ENCODE measurements around the gene TRPC1.

TRPC1 gene

DNA sequence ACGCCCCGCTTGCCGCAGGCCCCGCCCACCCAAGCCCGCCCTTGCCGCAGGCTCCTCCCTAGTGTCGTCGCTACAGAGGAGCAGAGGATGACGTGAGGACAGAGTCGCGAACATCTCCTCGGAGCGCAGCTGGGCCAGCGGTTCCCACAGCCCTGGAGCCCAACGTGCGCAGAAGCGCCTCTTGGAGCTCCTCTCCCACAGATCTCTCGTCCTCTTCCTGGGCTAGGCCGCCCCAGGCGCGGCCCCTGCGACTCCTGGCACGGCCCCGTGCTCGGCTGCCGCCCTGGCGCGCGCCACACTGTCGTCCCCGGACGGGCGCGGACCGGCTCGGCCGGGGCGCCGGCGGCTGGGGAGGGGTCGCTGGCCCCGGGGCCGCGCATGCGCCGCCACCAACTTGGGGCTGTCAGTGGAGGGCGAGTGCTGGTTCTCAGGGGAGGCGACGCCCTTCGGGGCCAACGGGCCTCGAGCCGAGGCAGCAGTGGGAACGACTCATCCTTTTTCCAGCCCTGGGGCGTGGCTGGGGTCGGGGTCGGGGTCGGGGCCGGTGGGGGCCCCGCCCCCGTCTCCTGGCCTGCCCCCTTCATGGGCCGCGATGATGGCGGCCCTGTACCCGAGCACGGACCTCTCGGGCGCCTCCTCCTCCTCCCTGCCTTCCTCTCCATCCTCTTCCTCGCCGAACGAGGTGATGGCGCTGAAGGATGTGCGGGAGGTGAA is at the start of gene TRPC1:
Gene TRPC1, plus strand, starts transcription at position 67 of the 714 bp plus-strand sequence. Its CDS starts 526 bp downstream, at position 593.
- Mint-ChIP-seq H3K4me3 (peak within 1 kb of the TSS; percentile 93 to 98 (median 96)), H3K36me3 (ENCODE audit: low read depth) (peaks cover 6% of the 10 kb centered on the region)
- TF ChIP-seq, protein P1, sequence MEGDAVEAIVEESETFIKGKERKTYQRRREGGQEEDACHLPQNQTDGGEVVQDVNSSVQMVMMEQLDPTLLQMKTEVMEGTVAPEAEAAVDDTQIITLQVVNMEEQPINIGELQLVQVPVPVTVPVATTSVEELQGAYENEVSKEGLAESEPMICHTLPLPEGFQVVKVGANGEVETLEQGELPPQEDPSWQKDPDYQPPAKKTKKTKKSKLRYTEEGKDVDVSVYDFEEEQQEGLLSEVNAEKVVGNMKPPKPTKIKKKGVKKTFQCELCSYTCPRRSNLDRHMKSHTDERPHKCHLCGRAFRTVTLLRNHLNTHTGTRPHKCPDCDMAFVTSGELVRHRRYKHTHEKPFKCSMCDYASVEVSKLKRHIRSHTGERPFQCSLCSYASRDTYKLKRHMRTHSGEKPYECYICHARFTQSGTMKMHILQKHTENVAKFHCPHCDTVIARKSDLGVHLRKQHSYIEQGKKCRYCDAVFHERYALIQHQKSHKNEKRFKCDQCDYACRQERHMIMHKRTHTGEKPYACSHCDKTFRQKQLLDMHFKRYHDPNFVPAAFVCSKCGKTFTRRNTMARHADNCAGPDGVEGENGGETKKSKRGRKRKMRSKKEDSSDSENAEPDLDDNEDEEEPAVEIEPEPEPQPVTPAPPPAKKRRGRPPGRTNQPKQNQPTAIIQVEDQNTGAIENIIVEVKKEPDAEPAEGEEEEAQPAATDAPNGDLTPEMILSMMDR (IDR thresholded peaks at IDR 0.05; ENCODE audit: unreplicated experiment in 3 of 3), result no peak

DNA sequence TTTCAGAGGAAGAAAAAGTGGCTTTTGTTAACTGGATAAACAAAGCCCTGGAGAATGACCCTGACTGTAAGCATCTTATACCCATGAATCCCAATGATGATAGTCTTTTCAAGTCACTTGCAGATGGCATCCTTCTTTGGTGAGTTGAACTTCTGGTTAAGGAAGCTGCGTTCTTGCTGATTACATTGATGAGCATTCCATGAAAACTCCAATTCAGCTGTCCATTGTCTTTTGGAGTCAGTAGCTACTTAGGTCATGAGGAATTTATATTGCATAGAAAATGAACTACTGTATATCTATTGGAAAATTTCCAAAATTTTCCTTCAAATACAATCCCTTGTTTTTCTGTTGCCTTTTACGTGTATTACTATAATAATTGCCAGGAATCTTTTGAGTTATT is 47.7 kb upstream of the TRPC1 start:
- H3K9me3 Mint-ChIP-seq, result no peaks in the 10 kb centered on the region
- no peaks in the 10 kb centered on the region for H3K4me1 Mint-ChIP-seq
- H3K27me3 Mint-ChIP-seq (ENCODE audit: low read depth), result no peaks in the 10 kb centered on the region
- no peak overlapping the region for H3K4me3 Mint-ChIP-seq
- no peak overlapping the region for H3K27ac Mint-ChIP-seq
- H3K36me3 Mint-ChIP-seq (ENCODE audit: low read depth), result peaks cover 4% of the 10 kb centered on the region
- TF ChIP-seq, protein P1 (IDR thresholded peaks at IDR 0.05; ENCODE audit: unreplicated experiment in 3 of 3), result no peak

More for the DNA sequence above, at the start of gene TRPC1:
- Mint-ChIP-seq H3K9me3 (peaks cover 8% of the 10 kb centered on the region), H3K27ac (peak within 1 kb of the TSS; percentile 79 to 91 (median 87)), H3K27me3 (ENCODE audit: low read depth) (no peaks in the 10 kb centered on the region), H3K4me1 (peaks cover 14% of the 10 kb centered on the region)

DNA sequence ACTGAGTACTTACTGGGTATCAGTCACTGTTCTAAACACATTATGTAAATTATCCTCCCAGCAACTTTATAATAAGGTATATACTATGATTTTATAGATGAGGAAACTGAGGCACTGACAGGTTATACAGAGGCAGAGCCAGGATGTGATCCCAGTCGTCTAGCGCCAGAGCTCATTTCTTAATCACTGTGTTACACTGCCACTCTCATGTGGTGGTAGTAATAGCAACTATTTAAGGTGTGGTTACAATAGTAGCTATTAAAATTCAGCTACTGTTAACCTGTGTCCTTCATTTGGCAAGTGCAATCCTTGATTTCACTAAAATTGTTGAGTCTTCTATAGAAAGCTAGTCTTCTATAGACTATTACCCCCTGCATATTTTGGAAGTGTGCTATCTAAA is 43.1 kb upstream of the TRPC1 start:
- Mint-ChIP-seq H3K4me1 (no peaks in the 10 kb centered on the region), H3K4me3 (no peak overlapping the region), H3K9me3 (no peaks in the 10 kb centered on the region), H3K27me3 (ENCODE audit: low read depth) (no peaks in the 10 kb centered on the region), H3K36me3 (ENCODE audit: low read depth) (peaks cover 4% of the 10 kb centered on the region), H3K27ac (no peak overlapping the region)
- TF ChIP-seq, protein P1 (IDR thresholded peaks at IDR 0.05; ENCODE audit: unreplicated experiment in 3 of 3), result peak in 1 of 3 experiments; percentile 14

DNA sequence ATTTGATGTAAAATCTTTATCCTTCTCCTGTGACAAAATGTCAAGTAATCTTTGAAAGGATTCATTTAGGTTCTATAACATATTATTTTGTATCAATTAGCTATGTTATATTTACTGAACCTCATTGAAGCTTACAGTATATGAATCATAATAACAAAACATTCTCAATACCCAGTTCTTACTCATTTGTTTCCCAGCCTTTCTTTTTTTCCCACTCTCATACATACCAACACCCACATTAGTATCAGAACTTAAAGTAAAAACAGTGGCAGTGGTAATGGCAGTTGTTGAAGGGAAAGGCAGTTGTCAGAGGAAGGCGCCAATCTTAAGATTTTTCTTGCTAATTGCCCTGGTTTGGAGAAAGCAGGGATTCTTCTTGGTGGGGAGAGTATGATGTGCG is 33.2 kb upstream of the TRPC1 start:
- no peak overlapping the region for H3K27ac Mint-ChIP-seq
- H3K4me1 Mint-ChIP-seq, result no peaks in the 10 kb centered on the region
- no peak overlapping the region for H3K4me3 Mint-ChIP-seq
- no peaks in the 10 kb centered on the region for H3K9me3 Mint-ChIP-seq
- H3K27me3 Mint-ChIP-seq (ENCODE audit: low read depth), result no peaks in the 10 kb centered on the region
- no peaks in the 10 kb centered on the region for H3K36me3 Mint-ChIP-seq (ENCODE audit: low read depth)
- TF ChIP-seq, protein P1 (IDR thresholded peaks at IDR 0.05; ENCODE audit: unreplicated experiment in 3 of 3), result no peak

DNA sequence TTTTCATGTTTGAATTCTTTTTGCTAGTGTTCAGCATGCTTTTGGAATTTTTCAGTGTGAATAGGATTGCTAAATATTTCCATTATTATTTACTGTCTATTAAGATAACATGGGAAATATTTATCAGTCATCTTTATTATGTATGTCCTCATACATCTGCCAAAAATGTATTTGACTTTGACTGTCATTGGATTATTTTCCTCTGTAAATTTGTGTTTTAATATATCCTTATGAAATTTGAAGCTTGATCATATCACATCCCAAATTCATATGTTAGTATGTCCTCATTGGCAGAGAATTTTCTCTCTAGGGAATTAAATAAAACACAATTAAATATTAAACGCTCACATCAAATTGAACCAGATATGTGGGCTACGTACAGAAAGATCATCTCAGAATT is 32.3 kb upstream of the TRPC1 start:
- TF ChIP-seq, protein P1 (IDR thresholded peaks at IDR 0.05; ENCODE audit: unreplicated experiment in 3 of 3), result no peak
- no peaks in the 10 kb centered on the region for H3K36me3 Mint-ChIP-seq (ENCODE audit: low read depth)
- H3K4me3 Mint-ChIP-seq, result no peak overlapping the region
- no peaks in the 10 kb centered on the region for H3K9me3 Mint-ChIP-seq
- no peak overlapping the region for H3K27ac Mint-ChIP-seq
- H3K4me1 Mint-ChIP-seq, result no peaks in the 10 kb centered on the region
- no peaks in the 10 kb centered on the region for H3K27me3 Mint-ChIP-seq (ENCODE audit: low read depth)

Measured in nephron (organoid).